CD4-positive, alpha-beta T cell (primary cell): ENCODE results near the gene PAX2. TPM values are rescaled to one million over a fixed set of nuclear protein-coding genes. Genes with fewer than 3 reads are reported as not detected.

Experiments
- ATAC-seq: fragments of 200-7000 bp; cut with Tn5 transposase; one replicate; pipeline ENCODE4 v1.10.0; 2022; ENCODE audit warnings: mild to moderate bottlenecking; ENCODE audit not compliant: poor library complexity
- CTCF ChIA-PET: fragments of 350-600 bp; sonication (Branson Sonifier 250); formaldehyde crosslinking; loops from one replicate; lab custom pipeline; 2021; ENCODE audit warnings: antibody characterized with exemption, inconsistent platforms; lab: Charles Lee
- POLR2A ChIA-PET: fragments of 350-600 bp; sonication (Branson Sonifier 250); formaldehyde crosslinking; loops from one replicate; lab custom pipeline; 2021; ENCODE audit warnings: antibody characterized with exemption, inconsistent platforms; lab: Charles Lee
- DNase-seq, 14 experiments: peaks; one replicate each; pipeline ENCODE4 v3.0.0-alpha.2; 2013 to 2020; ENCODE audit warnings: mixed read lengths in 2 of 14
- H3K27ac ChIP-seq, 2 donors: one replicate each; pipeline versions ENCODE4 v1.5.1 to v1.7.0; 2013; ENCODE audit warnings: low read length in 2 of 2, low read depth in 1 of 2, mild to moderate bottlenecking in 1 of 2
- H3K27me3 ChIP-seq, 2 experiments: 1 replicate in 1 of 2; 2 replicates in 1 of 2; pipeline versions ENCODE4 v1.6.1 to v1.7.0; 2013; ENCODE audit warnings: low read length in 2 of 2, control low read depth in 1 of 2, mild to moderate bottlenecking in 1 of 2, moderate library complexity in 1 of 2; ENCODE audit not compliant: insufficient read depth in 2 of 2, control insufficient read depth in 1 of 2
- H3K36me3 ChIP-seq: one replicate; pipeline ENCODE4 v1.6.1; 2013; ENCODE audit warnings: low read length, control low read depth; ENCODE audit not compliant: insufficient read depth
- H3K4me1 ChIP-seq: one replicate; pipeline ENCODE4 v1.6.1; 2013; ENCODE audit warnings: low read length, control low read depth; ENCODE audit not compliant: insufficient read depth
- H3K4me3 ChIP-seq: one replicate; pipeline ENCODE4 v1.5.1; 2013; ENCODE audit warnings: mild to moderate bottlenecking, low read length, moderate library complexity
- H3K9me3 ChIP-seq, 2 experiments: 1 replicate in 1 of 2; 2 replicates in 1 of 2; pipeline versions ENCODE4 v1.6.1 to v1.7.0; 2013; ENCODE audit warnings: low read length in 2 of 2, mild to moderate bottlenecking in 2 of 2, control low read depth in 1 of 2, moderate library complexity in 1 of 2; ENCODE audit not compliant: control insufficient read depth in 1 of 2, insufficient read depth in 1 of 2
- H3K27ac Mint-ChIP-seq: one replicate; pipeline ENCODE4 v1.8.0; 2020; ENCODE audit warnings: mixed read lengths
- H3K27me3 Mint-ChIP-seq: one replicate; pipeline ENCODE4 v1.8.0; 2021; ENCODE audit warnings: mixed read lengths
- H3K36me3 Mint-ChIP-seq: one replicate; pipeline ENCODE4 v1.8.0; 2021; ENCODE audit warnings: low read depth, mixed read lengths
- H3K4me1 Mint-ChIP-seq: one replicate; pipeline ENCODE4 v1.8.0; 2021; ENCODE audit warnings: low read depth, mixed read lengths
- H3K4me3 Mint-ChIP-seq: one replicate; pipeline ENCODE4 v1.8.0; 2020; ENCODE audit warnings: mild to moderate bottlenecking, mixed read lengths
- H3K9me3 Mint-ChIP-seq: one replicate; pipeline ENCODE4 v1.8.0; 2020; ENCODE audit warnings: mixed read lengths
- CTCF ChIP-seq: fragments of 200-600 bp; IDR thresholded peaks from one replicate; pipeline ENCODE4 v1.8.0; 2022; ENCODE audit warnings: antibody characterized with exemption, mild to moderate bottlenecking
- intact Hi-C, 2 experiments: fragments of 100-400 bp; cut with DNase I in 1 of 2; cut with micrococcal nuclease in 1 of 2; formaldehyde crosslinking; loops; one replicate each; pipeline versions ENCODE4 v1.15.1 to v1.9.0; 2023 to 2025; cut with DNase I, micrococcal nuclease
- total RNA-seq, 174 experiments: library from RNA in 2 of 174; stranded (reverse) in 2 of 174; gene quantifications; one replicate each; pipeline ENCODE4 v1.2.3 and lab custom pipeline; 2021 to 2026

Gene PAX2
- total RNA-seq, 2 experiments from 2014 or later, result not detected

- no peak overlapping the region for H3K27ac Mint-ChIP-seq
- H3K36me3 Mint-ChIP-seq, result no peaks in the 10 kb centered on the region
- intact Hi-C loops, result no loop called here
- Histone ChIP-seq H3K27me3 (peaks cover 30 to 59% of the 10 kb centered on the region in 2 experiments), H3K9me3 (no peaks in the 10 kb centered on the region), H3K4me1 (no peaks in the 10 kb centered on the region), H3K4me3 (no peak overlapping the region), H3K36me3 (no peaks in the 10 kb centered on the region), H3K27ac (no peak overlapping the region)
- H3K27me3 Mint-ChIP-seq, result peaks cover 81% of the 10 kb centered on the region
- H3K4me3 Mint-ChIP-seq, result no peak overlapping the region
- H3K4me1 Mint-ChIP-seq, result no peaks in the 10 kb centered on the region
- DNase-seq, result no peak
- CTCF ChIA-PET, result no interaction called here
- TF ChIP-seq CTCF, result no peak
- no peak for ATAC-seq
- POLR2A ChIA-PET, result no interaction called here
- H3K9me3 Mint-ChIP-seq, result no peaks in the 10 kb centered on the region
Observed at GRCh38 chr10:100802607-100803006, 57.2 kb downstream of the PAX2 start.

- H3K27me3 Mint-ChIP-seq, result peaks cover 84% of the 10 kb centered on the region
- H3K36me3 Mint-ChIP-seq, result no peaks in the 10 kb centered on the region
- Histone ChIP-seq H3K27ac (no peak overlapping the region), H3K9me3 (no peaks in the 10 kb centered on the region), H3K27me3 (peaks cover 28 to 66% of the 10 kb centered on the region in 2 experiments), H3K36me3 (no peaks in the 10 kb centered on the region), H3K4me1 (no peaks in the 10 kb centered on the region), H3K4me3 (no peak overlapping the region)
- no peaks in the 10 kb centered on the region for H3K4me1 Mint-ChIP-seq
- intact Hi-C loops, result no loop called here
- H3K9me3 Mint-ChIP-seq, result no peaks in the 10 kb centered on the region
- ATAC-seq (no peak), DNase-seq (peak in 1 of 14 experiments; percentile 4)
- no peak for TF ChIP-seq CTCF
- H3K4me3 Mint-ChIP-seq, result no peak overlapping the region
- ChIA-PET CTCF (no interaction called here), POLR2A (no interaction called here)
- H3K27ac Mint-ChIP-seq, result no peak overlapping the region
Observed at GRCh38 chr10:100803492-100803891, 58.1 kb downstream of the PAX2 start.

DNA sequence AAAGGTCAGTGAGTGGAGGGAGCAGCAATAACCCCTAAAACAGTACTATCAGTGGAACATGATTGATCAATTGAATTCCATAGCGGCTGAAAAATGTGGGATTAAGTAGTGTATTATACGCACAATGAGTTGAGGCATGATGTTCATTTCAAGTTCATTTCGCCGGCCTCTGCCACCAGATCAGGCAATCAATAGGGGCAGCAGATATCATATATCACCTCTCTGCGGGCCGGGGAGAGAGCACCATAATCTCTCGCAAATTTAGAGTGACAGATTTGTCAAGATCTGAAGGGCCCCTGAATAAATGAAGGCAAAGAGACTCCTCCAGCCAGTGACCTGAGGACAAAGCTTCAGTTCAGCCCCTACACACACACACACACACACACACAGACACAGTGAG, 58.5 kb downstream of the PAX2 start:
- Histone ChIP-seq H3K27ac (no peak overlapping the region), H3K27me3 (peaks cover 24 to 64% of the 10 kb centered on the region in 2 experiments), H3K4me3 (no peak overlapping the region), H3K9me3 (no peaks in the 10 kb centered on the region), H3K36me3 (no peaks in the 10 kb centered on the region), H3K4me1 (no peaks in the 10 kb centered on the region)
- ATAC-seq (no peak), DNase-seq (no peak)
- intact Hi-C loops, result no loop called here
- Mint-ChIP-seq H3K36me3 (no peaks in the 10 kb centered on the region), H3K4me1 (no peaks in the 10 kb centered on the region), H3K9me3 (no peaks in the 10 kb centered on the region), H3K4me3 (no peak overlapping the region), H3K27ac (no peak overlapping the region), H3K27me3 (peaks cover 84% of the 10 kb centered on the region)
- ChIA-PET POLR2A (no interaction called here), CTCF (no interaction called here)
- TF ChIP-seq CTCF, result no peak
